Left lung (tissue), 10 donors: Measurements from ENCODE around the gene USP40. TPM values are rescaled to one million over a fixed set of nuclear protein-coding genes. Genes with fewer than 3 reads are reported as not detected.

ENCODE experiments used
- ATAC-seq: fragments of 200-7000 bp; cut with Tn5 transposase; one replicate; pipeline ENCODE4 v1.9.1; 2020; ENCODE audit warnings: moderate library complexity
- DNase-seq, 4 donors: peaks; one replicate each; pipeline ENCODE4 v3.0.0-alpha.2; 2013 to 2020
- H3K27ac ChIP-seq, 2 donors: fragments of 200-600 bp; sonication (generic) in 1 of 2; one replicate each; pipeline versions ENCODE4 v1.5.0 to v1.8.0; 2020 to 2021
- H3K27me3 ChIP-seq, 2 donors: fragments of 200-600 bp; sonication (generic) in 1 of 2; one replicate each; pipeline versions ENCODE4 v1.5.0 to v1.8.0; 2020 to 2021
- H3K36me3 ChIP-seq, 2 donors: fragments of 200-600 bp; sonication (generic) in 1 of 2; one replicate each; pipeline versions ENCODE4 v1.5.0 to v1.8.0; 2020 to 2021
- H3K4me1 ChIP-seq, 2 donors: fragments of 200-600 bp; one replicate each; pipeline ENCODE4 v1.8.0; 2021
- H3K4me3 ChIP-seq, 2 donors: fragments of 200-600 bp; sonication (generic) in 1 of 2; one replicate each; pipeline versions ENCODE4 v1.5.0 to v1.8.0; 2020 to 2021; ENCODE audit warnings: mild to moderate bottlenecking in 1 of 2
- H3K9me3 ChIP-seq, 2 donors: fragments of 200-600 bp; sonication (generic) in 1 of 2; one replicate each; pipeline versions ENCODE4 v1.5.0 to v1.8.0; 2020 to 2021
- intact Hi-C, 2 donors: fragments of 100-400 bp; cut with DNase I; formaldehyde crosslinking; loops; one replicate each; pipeline versions ENCODE4 v1.11.2 to v1.14.2; 2022
- polyA plus RNA-seq, 6 donors: library from polyadenylated mRNA; unstranded; fragments of 120-200 nt; gene quantifications; one replicate each; pipeline ENCODE4 v1.2.1, GENCODE V29; 2013; ENCODE audit not compliant: insufficient read length in 6 of 6
- total RNA-seq, 2 donors: library from RNA; stranded (reverse); fragmentation: NEBNext Ultra II Directional; extraction: Animal tissue kit (Norgen Biotek cat#: 25700); gene quantifications; one replicate each; pipeline ENCODE4 v1.2.1, GENCODE V29; 2021
- TF ChIP-seq, protein P1 (sequence below), 2 donors: fragments of 200-600 bp; sonication (generic) in 1 of 2; IDR thresholded peaks; one replicate each; pipeline versions ENCODE4 v1.5.0 to v1.8.0; 2021; ENCODE audit warnings: antibody characterized with exemption in 2 of 2
- donor health status: DM: no; HTN: yes; CAD: no.
- donor health status: DM: no; HTN: no; CAD: no.

USP40 gene
- total and polyA plus RNA-seq, 8 donors = 40.0 to 60.5 (median 46.0) TPM

DNA sequence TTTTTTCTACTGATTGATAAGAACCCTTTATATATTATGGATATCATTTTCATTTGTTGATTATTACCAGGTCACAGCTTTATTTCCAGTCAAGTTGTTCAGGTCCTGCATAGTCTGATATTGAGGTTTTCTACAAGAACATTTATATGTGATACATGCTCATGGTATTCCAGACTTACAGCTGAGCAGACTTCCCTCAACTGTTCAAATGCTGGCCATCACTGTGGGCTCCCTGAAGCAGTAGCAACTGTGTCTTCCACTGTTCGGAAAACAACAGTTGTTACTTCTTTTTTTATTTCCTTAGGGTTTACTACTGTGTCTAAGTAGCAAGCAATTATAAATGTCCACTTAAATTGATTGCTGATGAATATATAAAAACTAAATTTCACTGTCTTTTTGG, 132.8 kb downstream of the USP40 start:
- Histone ChIP-seq H3K27me3 (no peaks in the 10 kb centered on the region), H3K4me1 (no peaks in the 10 kb centered on the region), H3K4me3 (no peak overlapping the region), H3K9me3 (no peaks in the 10 kb centered on the region), H3K27ac (no peak overlapping the region), H3K36me3 (peaks cover 0 to 46% of the 10 kb centered on the region in 2 donors)
- TF ChIP-seq, protein P1, sequence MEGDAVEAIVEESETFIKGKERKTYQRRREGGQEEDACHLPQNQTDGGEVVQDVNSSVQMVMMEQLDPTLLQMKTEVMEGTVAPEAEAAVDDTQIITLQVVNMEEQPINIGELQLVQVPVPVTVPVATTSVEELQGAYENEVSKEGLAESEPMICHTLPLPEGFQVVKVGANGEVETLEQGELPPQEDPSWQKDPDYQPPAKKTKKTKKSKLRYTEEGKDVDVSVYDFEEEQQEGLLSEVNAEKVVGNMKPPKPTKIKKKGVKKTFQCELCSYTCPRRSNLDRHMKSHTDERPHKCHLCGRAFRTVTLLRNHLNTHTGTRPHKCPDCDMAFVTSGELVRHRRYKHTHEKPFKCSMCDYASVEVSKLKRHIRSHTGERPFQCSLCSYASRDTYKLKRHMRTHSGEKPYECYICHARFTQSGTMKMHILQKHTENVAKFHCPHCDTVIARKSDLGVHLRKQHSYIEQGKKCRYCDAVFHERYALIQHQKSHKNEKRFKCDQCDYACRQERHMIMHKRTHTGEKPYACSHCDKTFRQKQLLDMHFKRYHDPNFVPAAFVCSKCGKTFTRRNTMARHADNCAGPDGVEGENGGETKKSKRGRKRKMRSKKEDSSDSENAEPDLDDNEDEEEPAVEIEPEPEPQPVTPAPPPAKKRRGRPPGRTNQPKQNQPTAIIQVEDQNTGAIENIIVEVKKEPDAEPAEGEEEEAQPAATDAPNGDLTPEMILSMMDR (IDR thresholded peaks at IDR 0.05) = no peak
- intact Hi-C loops = no loop called here
- no peak for ATAC-seq
- DNase-seq = no peak

DNA sequence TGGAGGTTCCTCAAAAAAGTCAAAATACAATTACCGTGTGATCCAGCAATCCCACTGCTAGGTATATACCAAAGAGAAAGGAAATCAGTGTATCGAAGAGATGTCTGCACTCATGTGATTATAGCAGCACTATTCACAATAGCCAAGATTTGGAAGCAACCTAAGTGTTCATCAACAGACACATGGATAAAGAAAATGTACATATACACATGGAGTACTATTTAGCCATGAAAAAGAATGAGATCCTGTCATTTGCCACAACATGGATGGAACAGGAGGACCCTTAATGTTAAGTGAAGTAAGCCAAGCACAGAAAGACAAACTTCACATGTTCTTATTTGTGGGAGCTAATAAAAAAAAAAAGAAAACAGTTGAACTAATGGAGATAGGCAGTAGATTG, 133.6 kb downstream of the USP40 start:
- Histone ChIP-seq H3K27me3 (no peaks in the 10 kb centered on the region), H3K4me3 (no peak overlapping the region), H3K36me3 (peaks cover 0 to 38% of the 10 kb centered on the region in 2 donors), H3K27ac (no peak overlapping the region), H3K4me1 (no peaks in the 10 kb centered on the region), H3K9me3 (no peaks in the 10 kb centered on the region)
- TF ChIP-seq, protein P1 (IDR thresholded peaks at IDR 0.05) = no peak
- ATAC-seq (no peak), DNase-seq (no peak)
- intact Hi-C loops = no loop called here

DNA sequence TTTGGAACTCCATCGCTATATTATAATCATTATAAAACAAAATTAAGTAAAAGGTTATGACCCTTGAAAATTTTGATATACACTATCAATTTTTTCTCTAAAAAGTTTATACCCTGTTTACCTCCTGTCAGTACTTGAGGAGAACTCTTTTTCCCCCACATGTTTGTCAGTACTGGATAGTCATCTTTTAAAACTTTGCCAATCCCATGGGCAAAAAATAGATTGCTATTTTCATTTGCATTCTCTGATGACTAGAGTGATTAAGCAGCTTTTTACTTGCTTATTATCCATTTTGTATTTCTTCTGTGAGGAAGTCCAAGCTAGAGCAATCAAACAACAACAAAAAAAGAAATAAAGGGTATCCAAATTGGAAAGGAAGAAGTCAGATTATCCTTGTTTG, 135.9 kb downstream of the USP40 start:
- peaks cover 0 to 8% of the 10 kb centered on the region in 2 donors for H3K9me3 ChIP-seq
- peaks cover 0 to 14% of the 10 kb centered on the region in 2 donors for H3K36me3 ChIP-seq
- DNase-seq (no peak), ATAC-seq (no peak)
- no peak overlapping the region for H3K27ac ChIP-seq
- no peaks in the 10 kb centered on the region for H3K4me1 ChIP-seq
- intact Hi-C loops = no loop called here
- H3K4me3 ChIP-seq = no peak overlapping the region
- TF ChIP-seq, protein P1 (IDR thresholded peaks at IDR 0.05) = no peak
- no peaks in the 10 kb centered on the region for H3K27me3 ChIP-seq

DNA sequence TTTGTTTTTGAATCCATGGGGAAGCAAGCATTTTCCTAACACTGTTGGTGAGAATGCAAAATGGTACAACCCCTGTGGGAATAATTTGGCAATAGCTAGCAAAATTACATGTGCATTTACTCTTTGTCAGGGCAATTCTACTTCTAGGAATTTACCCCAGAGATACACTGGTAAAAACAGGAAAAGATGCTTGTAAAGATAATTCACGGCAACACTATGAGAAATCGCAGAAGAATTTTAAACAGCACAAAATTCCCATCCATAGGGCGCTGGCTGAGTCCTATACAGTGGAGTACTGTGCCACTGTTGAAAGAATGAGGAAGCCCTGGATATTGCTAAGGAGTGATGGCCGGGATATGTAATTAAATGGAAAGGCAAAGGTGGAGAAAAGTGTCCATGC, 136.5 kb downstream of the USP40 start:
- TF ChIP-seq, protein P1 (IDR thresholded peaks at IDR 0.05) = no peak
- Histone ChIP-seq H3K27ac (no peak overlapping the region), H3K4me1 (no peaks in the 10 kb centered on the region), H3K4me3 (no peak overlapping the region), H3K36me3 (peaks cover 0 to 8% of the 10 kb centered on the region in 2 donors), H3K27me3 (no peaks in the 10 kb centered on the region), H3K9me3 (peaks cover 0 to 8% of the 10 kb centered on the region in 2 donors)
- no peak for ATAC-seq
- intact Hi-C loops = no loop called here
- DNase-seq = no peak

DNA sequence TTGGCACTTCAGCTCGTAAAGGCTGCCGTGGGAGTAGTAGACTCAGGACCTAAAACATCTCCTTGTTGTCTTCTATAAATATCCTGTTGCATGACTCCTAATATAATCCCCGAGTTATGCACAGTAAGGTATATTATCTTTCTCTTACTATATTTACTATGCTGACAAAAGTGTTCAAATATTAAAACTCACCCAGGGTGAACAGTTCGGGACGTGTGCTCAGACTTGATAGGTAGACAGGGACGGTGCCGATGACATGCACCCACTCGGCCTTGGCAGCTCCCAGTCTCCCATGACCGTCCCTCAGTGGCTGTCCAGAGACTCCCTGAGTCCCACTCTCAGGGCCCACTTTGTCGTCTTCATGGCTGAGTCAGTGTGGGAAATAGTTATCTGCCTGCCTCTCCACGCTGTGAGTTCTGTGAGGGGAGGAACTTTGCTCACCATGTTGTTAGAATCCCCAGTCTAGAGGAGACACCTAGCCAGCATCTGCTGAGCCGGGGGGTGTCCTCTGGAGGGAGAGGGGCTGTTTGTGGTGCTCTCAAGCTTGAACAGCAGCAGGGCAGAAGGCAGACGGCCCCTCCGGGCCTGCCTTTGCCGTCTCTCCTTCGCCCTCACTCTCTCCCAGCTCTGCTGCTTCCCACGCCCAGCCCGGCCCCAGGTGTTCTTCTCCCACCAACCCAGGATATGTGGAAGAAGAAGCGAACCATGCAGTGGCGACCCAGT, 137.2 kb downstream of the USP40 start:
- no peak for DNase-seq
- Histone ChIP-seq H3K27me3 (no peaks in the 10 kb centered on the region), H3K36me3 (peaks cover 0 to 4% of the 10 kb centered on the region in 2 donors), H3K9me3 (peaks cover 0 to 8% of the 10 kb centered on the region in 2 donors), H3K27ac (no peak overlapping the region), H3K4me3 (no peak overlapping the region), H3K4me1 (peaks cover 0 to 4% of the 10 kb centered on the region in 2 donors)
- TF ChIP-seq, protein P1 (IDR thresholded peaks at IDR 0.05) = no peak
- intact Hi-C loops = no loop called here
- ATAC-seq = no peak
